ENCODE results near the gene BUB1.

Gene BUB1

GRCh38 chr2:110673201-110673600 lies 4.7 kb downstream of the BUB1 start:
- TF ChIP-seq FOXP2 (optimal IDR thresholded peaks at IDR 0.05; ENCODE audit: control extremely low read depth, extremely low read length, insufficient read depth) (no peak), POLR2AphosphoS5 (IDR thresholded peaks at IDR 0.05; ENCODE audit: borderline replicate concordance, low read depth, low read length) (no peak), EZH2 (IDR thresholded peaks at IDR 0.05) (no peak)
- Histone ChIP-seq H3K36me3 (ENCODE audit: insufficient read depth, low read length) (peaks cover 74% of the 10 kb centered on the region), H3K9me3 (ENCODE audit: low read depth, low read length) (no peaks in the 10 kb centered on the region), H3K27ac (no peak overlapping the region), H3K9ac (ENCODE audit: insufficient read length) (no peak overlapping the region), H3K4me3 (no peak overlapping the region)
- DNase-seq (ENCODE audit: low read depth, low spot score): no peak

DNA sequence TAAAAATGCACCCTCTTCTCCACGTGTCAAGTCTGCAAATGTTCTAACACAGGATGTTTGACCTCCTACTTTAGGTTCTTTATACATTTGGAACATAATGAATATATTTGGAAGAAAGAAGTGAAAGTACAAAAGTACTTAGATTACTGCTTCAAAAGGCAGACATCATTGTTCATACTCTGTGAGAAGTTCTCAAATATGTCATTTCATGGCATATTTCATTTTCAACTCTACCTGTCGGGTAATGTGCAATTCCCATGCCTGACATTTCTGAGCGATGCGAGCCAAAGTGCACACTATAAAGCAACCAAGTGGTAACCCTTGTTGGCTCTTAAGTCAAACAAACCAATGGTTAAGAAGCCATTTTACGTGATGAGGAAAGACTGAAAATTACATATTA lies 7.0 kb downstream of the BUB1 start:
- H3K9ac ChIP-seq (ENCODE audit: insufficient read length): no peak overlapping the region
- H3K9me3 ChIP-seq (ENCODE audit: low read depth, low read length): no peaks in the 10 kb centered on the region
- no peak overlapping the region for H3K27ac ChIP-seq
- no peak for TF ChIP-seq POLR2AphosphoS5 (IDR thresholded peaks at IDR 0.05; ENCODE audit: borderline replicate concordance, low read depth, low read length)
- TF ChIP-seq FOXP2 (optimal IDR thresholded peaks at IDR 0.05; ENCODE audit: control extremely low read depth, extremely low read length, insufficient read depth): no peak
- TF ChIP-seq EZH2 (IDR thresholded peaks at IDR 0.05): no peak
- peaks cover 91% of the 10 kb centered on the region for H3K36me3 ChIP-seq (ENCODE audit: insufficient read depth, low read length)
- no peak for DNase-seq (ENCODE audit: low read depth, low spot score)
- no peak overlapping the region for H3K4me3 ChIP-seq

DNA sequence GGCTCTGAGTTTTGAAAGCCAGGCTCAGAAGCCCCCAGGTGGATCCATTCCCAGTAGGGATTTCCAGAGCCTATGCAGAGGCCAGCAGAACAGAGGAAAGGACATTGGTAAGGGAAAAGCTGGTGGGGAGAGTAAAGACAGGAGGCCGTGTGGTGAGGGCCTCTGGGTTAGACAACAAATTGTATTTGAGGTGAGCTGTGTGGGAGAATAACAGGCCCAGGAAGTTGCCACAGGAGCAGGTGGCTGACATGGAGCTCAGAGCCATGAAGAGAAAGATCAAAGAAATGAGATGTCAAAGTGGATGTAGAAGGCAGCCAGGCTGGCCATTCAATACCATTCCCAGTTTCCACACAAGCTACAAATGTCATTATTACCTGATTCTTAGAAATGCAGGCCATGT lies 8.8 kb downstream of the BUB1 start:
- no peak for TF ChIP-seq FOXP2 (optimal IDR thresholded peaks at IDR 0.05; ENCODE audit: control extremely low read depth, extremely low read length, insufficient read depth)
- TF ChIP-seq EZH2 (IDR thresholded peaks at IDR 0.05): no peak
- no peak for TF ChIP-seq POLR2AphosphoS5 (IDR thresholded peaks at IDR 0.05; ENCODE audit: borderline replicate concordance, low read depth, low read length)
- Histone ChIP-seq H3K4me3 (no peak overlapping the region), H3K27ac (no peak overlapping the region), H3K9ac (ENCODE audit: insufficient read length) (no peak overlapping the region), H3K9me3 (ENCODE audit: low read depth, low read length) (no peaks in the 10 kb centered on the region), H3K36me3 (ENCODE audit: insufficient read depth, low read length) (peaks cover 99% of the 10 kb centered on the region)
- no peak for DNase-seq (ENCODE audit: low read depth, low spot score)

DNA sequence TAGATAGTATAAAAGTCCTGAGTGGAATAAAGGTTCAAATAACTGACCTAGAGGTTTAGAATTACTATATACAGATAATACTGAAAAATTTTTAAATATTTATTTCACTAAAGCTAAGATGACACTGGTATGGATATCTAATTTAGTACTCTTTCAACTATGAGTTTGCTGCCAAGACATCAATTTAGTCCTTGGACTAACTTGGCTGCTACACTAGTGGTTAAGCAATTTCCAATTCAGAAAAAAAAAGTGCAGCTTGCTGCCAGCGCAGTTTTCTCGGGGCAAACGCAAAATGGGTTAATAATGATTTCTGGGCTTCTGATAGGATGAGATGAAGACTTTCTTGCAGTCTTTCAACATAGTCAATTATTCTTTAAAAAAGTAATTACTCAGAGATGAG lies 10.8 kb downstream of the BUB1 start:
- H3K36me3 ChIP-seq (ENCODE audit: insufficient read depth, low read length): peaks cover 96% of the 10 kb centered on the region

GRCh38 chr2:110664135-110664534 lies 13.7 kb downstream of the BUB1 start:
- H3K9me3 ChIP-seq (ENCODE audit: low read depth, low read length): no peaks in the 10 kb centered on the region
- no peak overlapping the region for H3K27ac ChIP-seq
- H3K4me3 ChIP-seq: no peak overlapping the region
- no peak for TF ChIP-seq POLR2AphosphoS5 (IDR thresholded peaks at IDR 0.05; ENCODE audit: borderline replicate concordance, low read depth, low read length)
- TF ChIP-seq EZH2 (IDR thresholded peaks at IDR 0.05): no peak
- no peak for TF ChIP-seq FOXP2 (optimal IDR thresholded peaks at IDR 0.05; ENCODE audit: control extremely low read depth, extremely low read length, insufficient read depth)
- H3K9ac ChIP-seq (ENCODE audit: insufficient read length): no peak overlapping the region
- H3K36me3 ChIP-seq (ENCODE audit: insufficient read depth, low read length): peaks cover 95% of the 10 kb centered on the region
- DNase-seq (ENCODE audit: low read depth, low spot score): no peak

More for the DNA sequence above, 10.8 kb downstream of the BUB1 start:
- Histone ChIP-seq H3K27ac (no peak overlapping the region), H3K9ac (ENCODE audit: insufficient read length) (no peak overlapping the region), H3K4me3 (no peak overlapping the region), H3K9me3 (ENCODE audit: low read depth, low read length) (no peaks in the 10 kb centered on the region)
- no peak for DNase-seq (ENCODE audit: low read depth, low spot score)
- TF ChIP-seq POLR2AphosphoS5 (IDR thresholded peaks at IDR 0.05; ENCODE audit: borderline replicate concordance, low read depth, low read length): no peak
- no peak for TF ChIP-seq EZH2 (IDR thresholded peaks at IDR 0.05)
- TF ChIP-seq FOXP2 (optimal IDR thresholded peaks at IDR 0.05; ENCODE audit: control extremely low read depth, extremely low read length, insufficient read depth): no peak

GRCh38 chr2:110662560-110662959 lies 15.3 kb downstream of the BUB1 start:
- Histone ChIP-seq H3K4me3 (no peak overlapping the region), H3K9me3 (ENCODE audit: low read depth, low read length) (no peaks in the 10 kb centered on the region), H3K27ac (no peak overlapping the region), H3K36me3 (ENCODE audit: insufficient read depth, low read length) (peaks cover 95% of the 10 kb centered on the region), H3K9ac (ENCODE audit: insufficient read length) (no peak overlapping the region)
- no peak for TF ChIP-seq POLR2AphosphoS5 (IDR thresholded peaks at IDR 0.05; ENCODE audit: borderline replicate concordance, low read depth, low read length)
- no peak for TF ChIP-seq EZH2 (IDR thresholded peaks at IDR 0.05)
- TF ChIP-seq FOXP2 (optimal IDR thresholded peaks at IDR 0.05; ENCODE audit: control extremely low read depth, extremely low read length, insufficient read depth): no peak
- DNase-seq (ENCODE audit: low read depth, low spot score): no peak

DNA sequence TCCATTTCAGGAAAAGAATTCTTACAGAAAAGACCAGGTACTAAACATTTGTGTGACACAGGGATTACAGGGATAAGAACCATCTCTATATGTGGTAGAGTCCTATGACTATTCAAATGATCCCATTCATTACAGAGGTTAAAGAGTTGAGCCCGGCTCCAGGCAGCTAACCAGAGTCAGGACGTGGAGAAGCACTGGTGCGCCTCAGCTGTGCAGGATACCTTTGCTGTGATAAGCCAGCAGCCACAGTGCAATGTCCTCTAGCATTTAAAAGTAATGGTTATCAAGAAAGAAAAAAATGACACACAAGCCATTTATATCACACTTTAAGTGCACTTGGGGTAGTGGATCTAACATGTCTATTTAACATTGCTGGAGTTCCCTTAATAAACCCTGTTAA lies 17.3 kb downstream of the BUB1 start:
- Histone ChIP-seq H3K9me3 (ENCODE audit: low read depth, low read length) (no peaks in the 10 kb centered on the region), H3K9ac (ENCODE audit: insufficient read length) (no peak overlapping the region), H3K27ac (no peak overlapping the region), H3K36me3 (ENCODE audit: insufficient read depth, low read length) (peaks cover 95% of the 10 kb centered on the region), H3K4me3 (no peak overlapping the region)
- DNase-seq (ENCODE audit: low read depth, low spot score): no peak
- no peak for TF ChIP-seq POLR2AphosphoS5 (IDR thresholded peaks at IDR 0.05; ENCODE audit: borderline replicate concordance, low read depth, low read length)
- TF ChIP-seq EZH2 (IDR thresholded peaks at IDR 0.05): no peak
- no peak for TF ChIP-seq FOXP2 (optimal IDR thresholded peaks at IDR 0.05; ENCODE audit: control extremely low read depth, extremely low read length, insufficient read depth)

- H3K4me3 ChIP-seq: no peak overlapping the region
- no peak overlapping the region for H3K9ac ChIP-seq (ENCODE audit: insufficient read length)
- H3K27ac ChIP-seq: no peak overlapping the region
- no peak for DNase-seq (ENCODE audit: low read depth, low spot score)
- peaks cover 95% of the 10 kb centered on the region for H3K36me3 ChIP-seq (ENCODE audit: insufficient read depth, low read length)
- H3K9me3 ChIP-seq (ENCODE audit: low read depth, low read length): no peaks in the 10 kb centered on the region
- TF ChIP-seq FOXP2 (optimal IDR thresholded peaks at IDR 0.05; ENCODE audit: control extremely low read depth, extremely low read length, insufficient read depth): no peak
- no peak for TF ChIP-seq POLR2AphosphoS5 (IDR thresholded peaks at IDR 0.05; ENCODE audit: borderline replicate concordance, low read depth, low read length)
- TF ChIP-seq EZH2 (IDR thresholded peaks at IDR 0.05): no peak
These were observed 18.6 kb downstream of the BUB1 start for GRCh38 chr2:110659248-110659647.

- Histone ChIP-seq H3K9ac (ENCODE audit: insufficient read length) (no peak overlapping the region), H3K4me3 (no peak overlapping the region), H3K27ac (no peak overlapping the region), H3K9me3 (ENCODE audit: low read depth, low read length) (no peaks in the 10 kb centered on the region), H3K36me3 (ENCODE audit: insufficient read depth, low read length) (peaks cover 98% of the 10 kb centered on the region)
- DNase-seq (ENCODE audit: low read depth, low spot score): no peak
- TF ChIP-seq FOXP2 (optimal IDR thresholded peaks at IDR 0.05; ENCODE audit: control extremely low read depth, extremely low read length, insufficient read depth) (no peak), EZH2 (IDR thresholded peaks at IDR 0.05) (no peak), POLR2AphosphoS5 (IDR thresholded peaks at IDR 0.05; ENCODE audit: borderline replicate concordance, low read depth, low read length) (no peak)
These were observed 20.0 kb downstream of the BUB1 start for GRCh38 chr2:110657724-110658305.
